CD4-positive, CD25-positive, alpha-beta regulatory T cell (primary cell): ENCODE measurements around the gene APOE. TPM values are rescaled to one million over a fixed set of nuclear protein-coding genes. Genes with fewer than 3 reads are reported as not detected.

Experiments used
- ATAC-seq, 2 donors: fragments of 150-1000 bp; cut with Tn5 transposase; one replicate each; pipeline ENCODE4 v1.10.0; 2021; ENCODE audit warnings: low read depth in 2 of 2, moderate number of reproducible peaks in 2 of 2, moderate library complexity in 1 of 2
- DNase-seq, 3 donors: peaks; one replicate each; pipeline versions ENCODE4 v3.0.0 to v3.0.0-alpha.2; 2012 to 2022; ENCODE audit warnings: mixed read lengths in 1 of 3
- H3K27ac ChIP-seq: one replicate; pipeline ENCODE4 v1.7.0; 2013; ENCODE audit warnings: mild to moderate bottlenecking, low read length; ENCODE audit not compliant: insufficient read depth, poor library complexity, severe bottlenecking
- H3K27me3 ChIP-seq: one replicate; pipeline ENCODE4 v1.7.0; 2013; ENCODE audit warnings: low read length; ENCODE audit not compliant: control insufficient read depth, insufficient read depth
- H3K36me3 ChIP-seq: one replicate; pipeline ENCODE4 v1.7.0; 2013; ENCODE audit warnings: mild to moderate bottlenecking, low read length, moderate library complexity; ENCODE audit not compliant: control insufficient read depth, insufficient read depth
- H3K4me1 ChIP-seq: 2 replicates; pipeline ENCODE4 v1.7.0; 2013; ENCODE audit warnings: mild to moderate bottlenecking, low read length; ENCODE audit not compliant: insufficient read depth, control insufficient read depth, poor library complexity, severe bottlenecking
- H3K4me3 ChIP-seq: one replicate; pipeline ENCODE4 v1.7.0; 2013; ENCODE audit warnings: low read depth, mild to moderate bottlenecking, low read length, moderate library complexity
- H3K9me3 ChIP-seq, 2 experiments: 1 replicate in 1 of 2; 2 replicates in 1 of 2; pipeline ENCODE4 v1.7.0; 2013; ENCODE audit warnings: low read length in 2 of 2, mild to moderate bottlenecking in 1 of 2, moderate library complexity in 1 of 2; ENCODE audit not compliant: control insufficient read depth in 2 of 2
- H3K27ac Mint-ChIP-seq, 3 donors: one replicate each; pipeline ENCODE4 v1.8.0; 2020 to 2022; ENCODE audit warnings: mild to moderate bottlenecking in 3 of 3, mixed read lengths in 3 of 3, moderate library complexity in 2 of 3
- H3K27me3 Mint-ChIP-seq: one replicate; pipeline ENCODE4 v1.8.0; 2022; ENCODE audit warnings: mild to moderate bottlenecking, mixed read lengths
- H3K36me3 Mint-ChIP-seq: one replicate; pipeline ENCODE4 v1.8.0; 2020; ENCODE audit warnings: mixed read lengths
- H3K4me1 Mint-ChIP-seq, 4 donors: one replicate each; pipeline ENCODE4 v1.8.0; 2020 to 2022; ENCODE audit warnings: mixed read lengths in 4 of 4, mild to moderate bottlenecking in 1 of 4
- H3K4me3 Mint-ChIP-seq, 4 donors: one replicate each; pipeline ENCODE4 v1.8.0; 2020 to 2022; ENCODE audit warnings: mild to moderate bottlenecking in 4 of 4, mixed read lengths in 4 of 4, moderate library complexity in 3 of 4
- H3K9me3 Mint-ChIP-seq, 7 donors: one replicate each; pipeline ENCODE4 v1.8.0; 2020 to 2022; ENCODE audit warnings: mixed read lengths in 7 of 7, mild to moderate bottlenecking in 3 of 7, moderate library complexity in 2 of 7
- polyA plus RNA-seq, 4 donors: library from polyadenylated mRNA; unstranded; fragments of 300-500 nt; fragmentation: Illumina TruSeq; gene quantifications; one replicate each; pipeline ENCODE4 v1.2.3, GENCODE V29; 2021
- total RNA-seq: library from RNA; stranded (reverse); gene quantifications from one replicate; pipeline ENCODE4 v1.2.3, GENCODE V29; 2022

The APOE gene
- total and polyA plus RNA-seq, 5 donors from 2014 or later = 1.4 TPM; not detected in 4

GRCh38 chr19:44939668-44940067 is 34.1 kb downstream of the APOE start:
- H3K36me3 ChIP-seq = no peaks in the 10 kb centered on the region
- Mint-ChIP-seq H3K4me3 (no peak overlapping the region), H3K27me3 (no peaks in the 10 kb centered on the region), H3K4me1 (no peaks in the 10 kb centered on the region), H3K27ac (no peak overlapping the region), H3K9me3 (no peaks in the 10 kb centered on the region), H3K36me3 (peaks cover 7% of the 10 kb centered on the region)
- ATAC-seq (no peak), DNase-seq (no peak)
- no peak overlapping the region for H3K4me3 ChIP-seq
- no peaks in the 10 kb centered on the region for H3K27me3 ChIP-seq
- no peaks in the 10 kb centered on the region for H3K9me3 ChIP-seq
- H3K27ac ChIP-seq = no peak overlapping the region
- no peaks in the 10 kb centered on the region for H3K4me1 ChIP-seq

GRCh38 chr19:44942067-44942571 is 36.5 kb downstream of the APOE start, which contains the start of gene APOC4:
Gene APOC4 (plus strand): TSS chr19:44942237. CDS start chr19:44942278, 41 bp downstream.
- no peaks in the 10 kb centered on the region for H3K27me3 Mint-ChIP-seq

GRCh38 chr19:44943801-44944249 is 38.2 kb downstream of the APOE start:
- no peak overlapping the region for H3K27ac Mint-ChIP-seq

More at GRCh38 chr19:44942067-44942571, 36.5 kb downstream of the APOE start, which contains the start of gene APOC4:
- Mint-ChIP-seq H3K27ac (no peak within 1 kb of the TSS), H3K9me3 (no peaks in the 10 kb centered on the region), H3K4me3 (no peak within 1 kb of the TSS), H3K4me1 (no peaks in the 10 kb centered on the region), H3K36me3 (peaks cover 7% of the 10 kb centered on the region)
- Histone ChIP-seq H3K27me3 (no peaks in the 10 kb centered on the region), H3K9me3 (no peaks in the 10 kb centered on the region), H3K4me1 (no peaks in the 10 kb centered on the region), H3K27ac (no peak within 1 kb of the TSS), H3K36me3 (no peaks in the 10 kb centered on the region), H3K4me3 (no peak within 1 kb of the TSS)
- ATAC-seq (no peak), DNase-seq (no peak)

GRCh38 chr19:44947041-44947581 is 41.5 kb downstream of the APOE start:
- H3K27me3 Mint-ChIP-seq = no peaks in the 10 kb centered on the region
- ATAC-seq (no peak), DNase-seq (no peak)
- H3K9me3 ChIP-seq = no peaks in the 10 kb centered on the region
- no peaks in the 10 kb centered on the region for H3K4me1 ChIP-seq
- H3K27me3 ChIP-seq = no peaks in the 10 kb centered on the region
- no peak overlapping the region for H3K4me3 ChIP-seq
- peaks cover 9% of the 10 kb centered on the region for H3K36me3 ChIP-seq
- no peaks in the 10 kb centered on the region for H3K9me3 Mint-ChIP-seq
- peaks cover 4% of the 10 kb centered on the region for H3K36me3 Mint-ChIP-seq
- H3K4me3 Mint-ChIP-seq = peak overlapping the region in 1 of 4 donors; percentile 68
- H3K4me1 Mint-ChIP-seq = peaks cover 0 to 7% (median 3%) of the 10 kb centered on the region in 4 donors
- no peak overlapping the region for H3K27ac Mint-ChIP-seq
- no peak overlapping the region for H3K27ac ChIP-seq

More at GRCh38 chr19:44943801-44944249, 38.2 kb downstream of the APOE start:
- H3K27me3 ChIP-seq = no peaks in the 10 kb centered on the region
- no peaks in the 10 kb centered on the region for H3K4me1 ChIP-seq
- no peaks in the 10 kb centered on the region for H3K4me1 Mint-ChIP-seq
- H3K9me3 ChIP-seq = no peaks in the 10 kb centered on the region
- H3K36me3 ChIP-seq = no peaks in the 10 kb centered on the region
- peaks cover 7% of the 10 kb centered on the region for H3K36me3 Mint-ChIP-seq
- no peak for DNase-seq
- no peak overlapping the region for H3K4me3 Mint-ChIP-seq
- no peak overlapping the region for H3K4me3 ChIP-seq
- no peaks in the 10 kb centered on the region for H3K9me3 Mint-ChIP-seq
- no peaks in the 10 kb centered on the region for H3K27me3 Mint-ChIP-seq
- H3K27ac ChIP-seq = no peak overlapping the region
- ATAC-seq = no peak

- Mint-ChIP-seq H3K4me3 (no peak overlapping the region), H3K27ac (peak overlapping the region in 1 of 3 donors; percentile 20), H3K27me3 (no peaks in the 10 kb centered on the region), H3K36me3 (no peaks in the 10 kb centered on the region), H3K4me1 (peaks cover 0 to 7% (median 3%) of the 10 kb centered on the region in 4 donors), H3K9me3 (no peaks in the 10 kb centered on the region)
- no peaks in the 10 kb centered on the region for H3K27me3 ChIP-seq
- H3K4me1 ChIP-seq = no peaks in the 10 kb centered on the region
- DNase-seq (no peak), ATAC-seq (no peak)
- no peak overlapping the region for H3K4me3 ChIP-seq
- peaks cover 9% of the 10 kb centered on the region for H3K36me3 ChIP-seq
- H3K9me3 ChIP-seq = no peaks in the 10 kb centered on the region
- H3K27ac ChIP-seq = no peak overlapping the region
Observed at GRCh38 chr19:44948237-44948636, 42.6 kb downstream of the APOE start.

GRCh38 chr19:44948763-44949374 is 43.3 kb downstream of the APOE start:
- Mint-ChIP-seq H3K9me3 (no peaks in the 10 kb centered on the region), H3K27me3 (no peaks in the 10 kb centered on the region), H3K4me3 (no peak overlapping the region), H3K27ac (no peak overlapping the region), H3K36me3 (no peaks in the 10 kb centered on the region), H3K4me1 (peaks cover 0 to 11% (median 4%) of the 10 kb centered on the region in 4 donors)
- ATAC-seq (no peak), DNase-seq (no peak)
- H3K27me3 ChIP-seq = no peaks in the 10 kb centered on the region
- H3K27ac ChIP-seq = no peak overlapping the region
- H3K4me1 ChIP-seq = peaks cover 1% of the 10 kb centered on the region
- H3K4me3 ChIP-seq = no peak overlapping the region
- peaks cover 9% of the 10 kb centered on the region for H3K36me3 ChIP-seq
- H3K9me3 ChIP-seq = no peaks in the 10 kb centered on the region

- Histone ChIP-seq H3K4me3 (no peak overlapping the region), H3K27ac (no peak overlapping the region), H3K9me3 (no peaks in the 10 kb centered on the region), H3K36me3 (peaks cover 9% of the 10 kb centered on the region), H3K4me1 (peaks cover 8% of the 10 kb centered on the region), H3K27me3 (no peaks in the 10 kb centered on the region)
- no peak overlapping the region for H3K4me3 Mint-ChIP-seq
- no peak for ATAC-seq
- H3K27me3 Mint-ChIP-seq = no peaks in the 10 kb centered on the region
- DNase-seq = no peak
- no peak overlapping the region for H3K27ac Mint-ChIP-seq
- H3K4me1 Mint-ChIP-seq = peaks cover 0 to 15% (median 6%) of the 10 kb centered on the region in 4 donors
- no peaks in the 10 kb centered on the region for H3K36me3 Mint-ChIP-seq
- no peaks in the 10 kb centered on the region for H3K9me3 Mint-ChIP-seq
Observed at GRCh38 chr19:44949550-44949949, 44.0 kb downstream of the APOE start.
